Lower leg skin (tissue), 3 donors: ENCODE measurements around the gene NLRP14.

Experiments used
- POLR2A ChIP-seq, 2 donors: fragments of 450-650 bp; IDR thresholded peaks; one replicate each; pipeline ENCODE4 v1.6.1; 2016 to 2017; ENCODE audit warnings: antibody characterized with exemption in 2 of 2, mild to moderate bottlenecking in 1 of 2, moderate library complexity in 1 of 2
- TF ChIP-seq, protein P1 (sequence below), 3 donors: fragments of 450-650 bp; IDR thresholded peaks; one replicate each; pipeline ENCODE4 v1.5.1; 2016; ENCODE audit warnings: antibody characterized with exemption in 3 of 3, mild to moderate bottlenecking in 3 of 3, moderate library complexity in 2 of 3

DNA sequence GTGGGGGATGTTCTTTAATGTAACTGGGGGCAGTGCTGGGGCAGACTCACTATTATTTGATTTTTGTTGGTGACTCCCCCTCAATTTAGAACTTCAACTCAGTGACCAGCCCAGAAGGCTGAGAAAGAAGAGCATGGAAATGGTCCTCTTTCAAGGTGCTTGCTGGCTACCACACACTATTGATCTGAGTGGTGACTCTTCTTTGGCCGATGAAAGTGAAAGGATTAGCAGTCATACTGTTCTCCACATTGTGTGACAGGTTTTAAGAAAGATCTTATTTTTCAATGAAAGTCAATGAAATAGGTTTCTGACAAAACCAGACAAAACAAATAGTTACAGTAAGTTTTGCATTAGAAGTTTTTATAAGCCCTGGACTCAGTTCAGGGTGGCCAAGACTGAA is 29.9 kb downstream of the NLRP14 start:
- TF ChIP-seq, protein P1, sequence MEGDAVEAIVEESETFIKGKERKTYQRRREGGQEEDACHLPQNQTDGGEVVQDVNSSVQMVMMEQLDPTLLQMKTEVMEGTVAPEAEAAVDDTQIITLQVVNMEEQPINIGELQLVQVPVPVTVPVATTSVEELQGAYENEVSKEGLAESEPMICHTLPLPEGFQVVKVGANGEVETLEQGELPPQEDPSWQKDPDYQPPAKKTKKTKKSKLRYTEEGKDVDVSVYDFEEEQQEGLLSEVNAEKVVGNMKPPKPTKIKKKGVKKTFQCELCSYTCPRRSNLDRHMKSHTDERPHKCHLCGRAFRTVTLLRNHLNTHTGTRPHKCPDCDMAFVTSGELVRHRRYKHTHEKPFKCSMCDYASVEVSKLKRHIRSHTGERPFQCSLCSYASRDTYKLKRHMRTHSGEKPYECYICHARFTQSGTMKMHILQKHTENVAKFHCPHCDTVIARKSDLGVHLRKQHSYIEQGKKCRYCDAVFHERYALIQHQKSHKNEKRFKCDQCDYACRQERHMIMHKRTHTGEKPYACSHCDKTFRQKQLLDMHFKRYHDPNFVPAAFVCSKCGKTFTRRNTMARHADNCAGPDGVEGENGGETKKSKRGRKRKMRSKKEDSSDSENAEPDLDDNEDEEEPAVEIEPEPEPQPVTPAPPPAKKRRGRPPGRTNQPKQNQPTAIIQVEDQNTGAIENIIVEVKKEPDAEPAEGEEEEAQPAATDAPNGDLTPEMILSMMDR (IDR thresholded peaks at IDR 0.05): no peak
- TF ChIP-seq POLR2A (IDR thresholded peaks at IDR 0.05): no peak
